AG08395 (cell line): ENCODE results near the gene ITGB3BP.
"Not testable (repeated sequence)": the region's sequence is repeated elsewhere in the genome, so short reads cannot be mapped to it uniquely, and the experiment has no call there.

Experiments used
- DNase-seq: peaks from one replicate; pipeline ENCODE4 v3.0.0; 2012; ENCODE audit warnings: mixed read lengths, low spot score

Gene ITGB3BP

DNA sequence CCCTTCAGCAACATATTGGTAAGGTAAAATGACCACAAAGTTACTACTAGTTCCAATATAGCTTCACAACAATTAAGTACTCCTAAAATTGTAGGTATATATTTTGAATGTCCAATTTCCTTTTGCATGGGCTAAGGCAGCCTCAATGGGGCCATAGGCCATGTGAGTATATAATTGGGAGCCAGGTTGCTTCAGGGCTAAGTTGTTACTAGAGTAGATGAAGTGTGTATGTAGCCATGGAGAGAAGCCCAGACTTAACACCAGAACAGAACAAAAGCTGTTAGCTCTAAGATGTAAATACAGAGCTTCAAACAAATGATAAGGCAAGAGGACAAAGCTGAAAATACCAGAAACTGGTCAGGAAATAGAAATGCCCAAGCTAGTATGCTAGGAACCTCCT is 16.2 kb downstream of the ITGB3BP start:
- no peak for DNase-seq

DNA sequence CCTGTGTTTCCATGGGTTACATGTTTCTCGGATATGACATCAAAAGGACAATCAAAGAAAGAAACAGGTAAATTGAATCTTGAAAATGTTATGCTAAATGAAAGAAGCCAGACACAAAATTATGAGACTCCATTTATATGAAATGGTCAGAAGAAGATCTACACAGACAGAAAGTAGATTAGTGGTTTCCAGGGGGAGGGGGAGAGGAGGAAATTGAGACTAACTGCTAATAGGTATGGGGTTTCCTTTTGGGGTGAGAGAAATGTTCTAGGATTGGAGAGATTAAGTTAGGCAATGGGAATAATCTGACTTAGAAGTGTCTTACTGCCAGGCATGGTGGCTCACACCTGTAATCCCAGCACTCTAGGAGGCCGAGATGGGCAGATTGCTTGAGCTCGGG is 21.8 kb downstream of the ITGB3BP start:
- DNase-seq, result no peak

DNA sequence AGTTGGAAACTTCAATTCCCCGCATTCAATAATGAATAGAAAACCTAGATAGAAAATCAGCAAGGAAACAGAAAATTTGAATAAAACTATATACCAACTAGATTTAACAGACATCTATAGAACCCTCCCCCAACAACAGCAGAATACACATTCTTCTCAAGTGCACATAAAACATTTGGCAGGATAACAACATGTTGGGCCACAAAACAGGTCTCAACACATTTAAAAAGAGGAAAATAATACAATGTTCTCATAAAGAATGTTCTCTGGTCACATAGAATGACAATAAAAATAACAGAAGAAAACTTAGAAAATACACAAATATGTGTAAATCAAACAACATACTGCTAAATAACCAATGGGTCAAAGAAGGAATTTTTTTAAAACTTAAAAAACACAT is 24.9 kb downstream of the ITGB3BP start:
- DNase-seq, result no peak

DNA sequence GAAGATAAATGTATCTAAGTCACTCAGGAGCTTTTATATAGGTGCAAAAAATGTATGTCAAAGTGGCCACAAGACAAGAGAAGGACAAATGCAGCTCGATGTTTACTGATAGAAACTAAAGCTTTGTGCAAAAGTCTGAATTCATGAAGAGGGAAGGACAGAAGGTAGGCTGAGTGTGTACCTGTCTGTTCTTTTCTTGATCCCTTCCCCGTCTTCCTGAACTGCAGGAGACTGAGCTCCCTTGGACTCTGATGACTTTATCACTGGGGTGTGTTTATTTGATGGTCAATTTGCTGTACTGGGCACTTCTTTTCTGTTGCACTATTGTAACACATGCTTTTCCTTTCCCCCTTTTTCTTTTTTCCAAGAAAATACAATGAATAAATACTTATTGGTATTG is 25.4 kb downstream of the ITGB3BP start:
- DNase-seq, result no peak

DNA sequence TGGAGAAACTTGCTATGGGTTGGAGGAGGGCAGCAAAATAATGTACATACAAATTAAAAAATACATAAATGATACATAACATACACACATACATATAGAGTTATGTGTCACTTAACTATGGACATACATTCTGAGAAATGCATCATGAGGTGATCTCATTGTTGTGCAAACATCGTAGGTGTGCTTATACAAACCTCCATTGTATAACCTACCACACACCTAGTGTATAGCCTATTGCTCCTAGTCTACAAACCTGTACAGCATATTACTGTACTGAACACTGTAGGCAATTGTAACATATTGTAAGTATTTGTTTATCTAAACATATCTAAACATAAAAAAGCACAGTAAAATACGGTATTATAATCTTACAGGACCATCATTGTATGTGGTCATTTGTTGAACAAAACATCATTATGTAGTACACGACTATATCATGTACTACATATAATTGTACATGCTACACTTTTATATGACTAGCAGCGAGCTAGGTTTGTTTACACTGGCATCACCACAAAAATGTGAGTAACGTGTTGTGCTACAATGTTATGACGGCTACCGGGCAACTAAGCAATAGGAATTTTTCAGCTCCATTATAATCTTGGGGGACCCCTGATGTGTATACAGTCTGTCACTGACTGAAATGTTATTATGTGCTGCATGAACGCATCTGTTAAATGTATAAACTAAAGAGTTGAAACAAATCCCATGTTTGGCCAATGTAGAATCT is 35.5 kb downstream of the ITGB3BP start:
- DNase-seq, result no peak

DNA sequence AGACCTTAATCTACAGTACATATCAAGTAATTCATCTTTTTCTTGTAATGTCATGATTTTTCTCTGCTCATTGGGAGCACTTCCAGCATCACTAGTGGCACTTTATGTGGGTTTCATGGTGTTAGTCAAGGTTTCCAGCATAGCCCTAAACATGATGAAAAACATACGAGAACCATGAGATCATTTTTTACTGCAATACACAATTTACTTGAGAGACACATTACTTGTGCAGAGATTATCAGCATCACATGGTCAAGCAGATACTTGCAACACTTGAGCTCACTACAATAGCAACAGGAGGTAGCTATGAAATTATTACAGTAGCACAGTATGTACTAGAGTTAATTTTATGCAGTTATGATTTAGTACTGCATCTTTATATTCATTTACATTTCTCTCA is 36.4 kb downstream of the ITGB3BP start:
- DNase-seq, result no peak

DNA sequence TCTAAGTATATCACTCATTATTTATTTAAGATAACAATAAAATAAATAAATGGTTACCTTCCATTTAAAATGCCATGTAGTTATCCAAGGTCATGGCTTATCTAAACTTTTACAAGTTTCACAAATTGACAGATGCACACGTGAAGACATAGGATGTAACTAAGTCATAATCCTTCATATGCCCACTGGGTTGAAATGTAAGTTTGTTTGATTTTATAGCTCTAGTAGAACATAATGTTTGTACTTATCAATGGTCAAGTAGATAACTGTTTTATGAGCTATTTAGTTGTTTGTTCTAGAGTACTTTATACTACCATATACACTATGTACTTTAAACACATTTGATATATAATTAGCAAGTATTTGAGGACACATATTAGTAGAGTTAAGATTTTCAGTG is 43.0 kb downstream of the ITGB3BP start:
- DNase-seq, result no peak

DNA sequence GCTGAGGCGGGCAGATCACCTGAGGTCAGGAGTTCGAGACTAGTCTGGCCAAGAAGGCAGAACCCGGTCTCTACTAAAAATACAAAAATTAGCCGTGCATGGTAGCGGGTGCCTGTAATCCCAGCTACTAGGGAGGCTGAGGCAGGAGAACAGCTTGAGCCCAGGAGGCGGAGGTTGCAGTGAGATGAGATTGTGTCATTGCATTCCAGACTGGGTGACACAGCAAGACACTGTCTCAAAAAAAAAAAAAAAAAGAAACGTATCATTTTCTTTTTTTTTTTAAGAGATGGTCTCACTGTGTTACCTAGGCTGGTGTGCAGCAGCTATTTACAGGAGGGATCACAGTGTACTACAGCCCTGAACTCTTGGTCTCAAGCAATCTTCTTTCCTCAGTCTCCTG is 47.3 kb downstream of the ITGB3BP start:
- DNase-seq, result no peak

DNA sequence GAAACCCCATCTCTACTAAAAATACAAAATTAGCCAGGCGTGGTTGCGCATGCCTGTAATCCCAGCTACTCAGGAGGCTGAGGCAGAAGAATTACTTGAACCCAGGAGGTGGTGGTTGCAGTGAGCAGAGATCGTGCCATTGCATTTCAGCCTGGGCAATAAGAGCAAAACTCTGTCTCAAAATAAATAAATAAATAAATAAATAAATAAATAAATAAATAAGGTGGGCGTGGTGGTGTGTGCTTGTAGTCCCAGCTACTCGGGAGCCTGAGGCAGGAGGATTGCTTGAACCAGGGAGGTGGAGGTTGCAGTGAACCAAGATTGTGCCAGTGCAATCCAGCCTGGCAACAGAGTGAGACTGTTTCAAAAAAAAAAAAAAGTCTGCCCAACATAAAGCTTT is 54.3 kb downstream of the ITGB3BP start:
- not testable (repeated sequence) for DNase-seq

DNA sequence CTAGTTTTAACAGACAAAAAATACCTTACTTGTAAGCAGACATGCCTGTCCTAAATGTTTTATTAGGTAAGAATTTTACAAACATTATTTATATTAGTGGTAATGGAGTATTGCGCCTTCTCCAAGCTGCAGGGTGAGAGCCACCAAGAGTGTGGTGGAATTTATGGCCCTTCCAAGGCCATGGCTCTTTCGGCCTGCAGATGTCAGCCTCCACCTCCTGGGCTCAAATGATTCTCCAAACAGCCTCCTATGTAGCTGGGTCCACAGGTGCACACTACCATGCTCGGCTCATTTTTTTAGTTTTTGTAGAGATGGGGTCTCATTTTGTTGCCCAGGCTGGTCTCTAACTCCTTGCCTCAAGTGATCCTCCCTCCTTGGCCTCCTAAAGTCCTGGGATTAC is 56.3 kb downstream of the ITGB3BP start:
- DNase-seq, result no peak

DNA sequence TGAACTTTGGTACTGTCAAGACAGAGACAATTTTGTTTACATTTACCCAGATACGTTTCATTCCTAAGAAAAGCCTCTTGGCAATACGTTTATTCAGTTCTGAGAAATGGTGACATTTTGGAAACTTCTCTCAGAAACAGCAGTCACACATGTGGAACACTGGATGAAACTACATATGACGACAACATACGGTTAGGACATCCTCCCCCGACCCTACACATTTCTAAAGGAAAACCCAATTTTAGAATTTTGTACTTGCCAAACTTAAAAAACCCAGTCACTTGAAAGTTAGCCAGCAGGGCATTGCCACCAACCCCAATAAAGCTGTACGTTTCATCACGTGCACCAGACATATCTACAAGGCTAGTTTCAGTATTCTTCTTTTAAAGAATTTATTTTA is 56.8 kb downstream of the ITGB3BP start:
- no peak for DNase-seq

DNA sequence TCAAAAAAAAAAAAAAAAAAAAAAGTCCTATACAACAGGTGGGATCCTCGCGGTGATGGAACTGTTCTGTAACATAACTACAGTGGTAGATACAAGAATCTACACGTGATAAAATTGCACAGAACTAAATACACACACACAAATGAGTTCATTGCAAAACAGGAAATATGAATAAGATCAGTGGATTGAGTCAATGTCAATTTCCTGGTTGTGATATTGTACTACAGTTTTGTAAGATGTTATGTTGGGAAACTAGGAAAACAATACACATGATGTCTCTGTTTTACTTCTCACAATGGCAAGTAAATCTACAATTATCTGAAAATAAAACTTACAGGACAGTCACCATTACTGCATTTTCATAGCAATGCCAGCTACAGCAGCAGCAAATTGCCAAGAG is 59.8 kb downstream of the ITGB3BP start:
- DNase-seq, result no peak

DNA sequence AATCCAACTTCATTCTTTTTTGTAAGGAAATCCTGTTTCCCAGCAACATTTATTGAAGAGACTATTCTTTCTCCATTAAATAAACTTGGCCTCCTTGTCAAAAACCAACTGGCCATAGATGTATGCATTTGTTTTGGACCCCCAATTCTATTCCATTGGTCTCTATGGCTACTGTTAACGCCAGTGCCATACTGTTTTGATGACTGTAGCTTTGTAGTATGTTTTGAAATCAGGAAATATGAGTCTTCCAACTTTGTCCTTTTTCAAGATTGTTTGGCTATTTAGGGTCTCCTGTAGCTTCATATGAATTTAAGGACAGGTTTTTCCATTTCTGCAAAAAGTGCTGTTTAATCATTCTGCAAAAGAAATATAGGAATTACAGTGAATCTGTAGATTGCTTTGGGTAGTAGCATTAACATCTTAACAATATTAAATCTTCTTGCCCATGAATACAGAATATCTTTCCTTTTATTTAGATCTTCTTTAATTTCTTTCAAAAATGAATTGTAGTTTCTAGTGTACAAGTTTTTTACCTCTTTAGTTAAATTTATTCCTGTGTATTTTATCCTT is 61.3 kb downstream of the ITGB3BP start:
- no peak for DNase-seq

DNA sequence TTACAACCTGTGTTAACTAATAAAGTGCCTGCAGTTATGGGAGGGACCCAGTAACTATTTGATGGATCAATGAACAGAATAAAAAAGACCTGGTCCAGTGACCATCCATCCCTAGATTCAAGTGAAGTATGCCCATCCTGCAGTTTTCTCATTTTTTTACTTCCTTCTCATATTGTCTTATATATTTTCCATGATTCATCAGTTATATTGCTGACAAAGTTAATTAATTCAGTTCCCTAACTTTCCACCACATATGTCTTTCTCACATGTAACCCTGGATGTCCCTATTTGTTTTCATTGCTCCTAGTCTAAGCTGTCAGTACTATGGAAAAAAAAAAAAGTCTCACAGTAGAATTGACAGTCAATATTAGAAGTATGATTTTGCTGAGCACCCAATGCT is 64.3 kb downstream of the ITGB3BP start:
- no peak for DNase-seq

DNA sequence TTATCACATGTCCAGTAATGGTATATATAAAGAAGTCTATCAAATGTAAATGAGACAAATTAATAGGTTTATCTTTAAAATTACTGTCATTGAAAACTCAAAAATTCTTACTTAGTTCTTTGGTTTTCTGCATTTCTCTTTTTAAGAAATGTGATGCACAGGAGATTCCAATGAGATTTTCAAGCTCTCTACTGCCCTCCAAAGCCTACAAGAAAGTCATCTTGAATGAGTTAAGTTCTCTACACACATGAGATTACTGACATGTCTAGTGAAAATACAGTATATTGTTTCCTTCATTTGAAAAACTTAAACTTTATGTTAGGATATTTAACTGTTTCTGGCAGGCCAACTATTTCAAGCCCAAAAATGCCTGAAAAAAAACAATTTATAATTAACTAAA is 68.8 kb downstream of the ITGB3BP start:
- DNase-seq, result no peak

DNA sequence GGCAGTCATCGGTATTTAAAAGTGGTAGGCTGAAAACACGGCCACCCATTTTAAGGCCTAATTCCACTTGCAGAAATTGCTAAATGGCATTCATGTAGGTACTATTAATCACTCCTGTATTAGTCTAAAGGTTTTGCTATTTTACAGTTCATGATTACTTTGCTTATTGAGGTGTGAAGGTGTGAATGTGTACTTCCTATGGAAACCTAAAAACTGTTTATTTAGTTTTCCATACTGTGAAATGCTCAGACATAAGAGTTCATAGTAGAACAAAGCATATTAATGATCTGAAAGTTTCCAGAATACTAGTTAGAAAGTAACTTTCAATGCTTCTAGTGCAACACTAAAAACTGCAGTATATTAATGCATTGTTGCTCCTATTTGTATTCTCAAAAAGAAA is 69.8 kb downstream of the ITGB3BP start:
- no peak for DNase-seq

DNA sequence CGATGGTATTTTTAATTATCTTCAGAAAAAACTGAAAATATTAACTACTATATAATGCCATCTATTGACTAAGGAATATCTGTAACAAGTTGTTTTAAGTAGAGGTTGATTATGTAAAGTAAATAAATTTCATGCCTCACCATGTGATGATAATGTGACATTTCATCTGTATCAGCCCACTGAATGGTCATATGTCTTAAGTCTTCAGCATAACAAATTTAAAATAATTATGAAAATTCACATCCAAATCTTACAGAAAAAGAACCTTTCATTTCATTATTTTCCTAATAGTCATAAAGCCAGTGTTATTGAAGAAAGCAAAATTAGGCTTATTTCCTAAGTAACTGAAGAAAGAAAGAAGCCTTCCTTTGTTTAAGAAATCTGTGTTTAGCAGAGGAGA is 72.6 kb downstream of the ITGB3BP start:
- DNase-seq, result no peak

DNA sequence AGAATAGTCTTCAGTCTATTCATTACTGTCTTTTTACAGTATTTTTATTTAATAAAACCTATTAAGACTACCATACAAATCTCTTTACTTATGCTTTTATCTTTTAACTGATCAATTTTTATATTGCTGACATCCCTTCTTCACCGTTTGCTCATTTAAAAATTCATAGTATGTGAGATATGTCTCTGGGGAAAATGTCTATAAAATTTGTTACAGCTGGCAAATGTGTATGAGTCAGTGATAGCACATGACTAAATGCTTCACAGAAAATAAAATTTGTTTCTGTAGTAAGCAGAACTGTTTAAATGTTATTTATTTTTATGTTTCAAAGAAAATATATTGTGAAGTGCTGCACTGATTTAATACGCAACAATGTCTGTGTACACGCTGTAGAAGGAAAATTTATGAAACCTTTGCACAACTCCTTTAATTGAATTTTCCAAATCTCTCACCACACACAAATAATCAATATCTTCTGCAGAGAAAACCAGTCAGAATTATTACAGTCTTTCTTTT is 74.2 kb downstream of the ITGB3BP start:
- peak; percentile 16 for DNase-seq

DNA sequence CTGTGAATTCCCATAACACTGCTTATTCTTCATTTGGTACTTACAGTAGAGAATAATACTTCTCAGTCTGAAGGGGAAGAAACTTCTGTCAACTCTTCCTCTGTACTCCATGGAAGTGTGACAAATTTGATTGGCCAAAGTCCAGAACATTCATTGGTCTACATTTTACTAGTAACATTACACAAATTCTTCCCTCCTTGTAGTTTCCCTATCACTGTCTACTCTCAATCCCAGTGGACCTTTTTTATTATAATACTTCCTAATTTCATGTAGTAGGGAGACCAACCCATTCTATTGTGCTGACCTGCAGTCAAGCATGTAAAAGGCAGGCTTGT is 80.9 kb downstream of the ITGB3BP start:
- DNase-seq, result no peak

DNA sequence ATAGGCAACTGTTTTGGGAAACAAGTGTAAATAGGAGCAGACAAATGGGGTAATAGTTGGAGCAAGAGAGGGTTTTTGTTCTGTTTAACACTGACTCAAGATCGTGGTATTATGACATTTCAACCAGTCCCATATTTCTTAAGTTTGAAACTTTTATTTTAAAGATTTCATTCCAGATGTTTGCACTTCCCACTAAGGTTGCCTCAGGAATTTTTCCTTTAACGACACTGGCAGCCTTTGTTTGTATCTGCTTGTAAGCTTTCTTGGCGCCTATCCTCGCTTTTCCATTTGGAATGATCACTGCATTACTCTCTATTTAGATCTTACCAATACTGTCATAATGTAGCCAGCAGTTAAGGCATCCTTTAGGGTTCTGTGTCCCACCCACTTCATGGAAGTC is 87.9 kb downstream of the ITGB3BP start:
- no peak for DNase-seq

DNA sequence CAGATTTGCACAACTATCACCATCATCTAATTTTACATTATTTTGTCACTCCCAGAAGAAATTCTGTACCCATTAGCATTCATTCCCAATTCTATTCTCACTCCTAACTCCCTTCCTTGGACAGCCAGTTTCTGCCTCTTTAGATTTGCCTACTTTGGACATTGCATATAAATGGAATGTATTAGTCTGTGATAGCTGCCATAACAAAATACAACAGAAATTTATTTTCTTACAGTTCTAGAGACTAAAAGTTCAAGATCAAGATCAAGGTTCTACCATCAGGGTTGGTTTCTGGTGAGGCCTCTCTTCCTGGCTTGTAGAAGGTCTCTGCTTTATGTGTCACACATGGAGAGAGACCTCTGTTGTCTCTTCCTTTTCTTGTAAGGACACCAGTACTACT is 93.7 kb downstream of the ITGB3BP start:
- DNase-seq, result no peak

DNA sequence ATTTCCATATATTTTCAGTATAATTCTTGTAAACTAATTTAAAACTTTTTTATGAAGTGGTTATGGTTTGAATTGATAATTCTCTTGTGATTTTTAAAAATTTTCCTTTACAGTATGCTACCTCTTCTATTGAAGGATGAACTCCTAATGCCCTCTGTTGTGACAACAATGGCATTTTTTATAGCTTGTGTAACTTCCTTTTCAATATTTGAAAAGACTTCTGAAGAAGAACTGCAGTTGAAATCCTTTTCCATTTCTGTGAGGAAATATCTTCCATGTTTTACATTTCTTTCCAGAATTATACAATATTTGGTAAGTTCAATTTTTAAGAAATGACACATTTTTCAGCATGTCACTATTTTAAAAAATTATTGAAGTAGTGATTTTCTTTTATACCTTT is 94.2 kb downstream of the ITGB3BP start:
- DNase-seq, result no peak

DNA sequence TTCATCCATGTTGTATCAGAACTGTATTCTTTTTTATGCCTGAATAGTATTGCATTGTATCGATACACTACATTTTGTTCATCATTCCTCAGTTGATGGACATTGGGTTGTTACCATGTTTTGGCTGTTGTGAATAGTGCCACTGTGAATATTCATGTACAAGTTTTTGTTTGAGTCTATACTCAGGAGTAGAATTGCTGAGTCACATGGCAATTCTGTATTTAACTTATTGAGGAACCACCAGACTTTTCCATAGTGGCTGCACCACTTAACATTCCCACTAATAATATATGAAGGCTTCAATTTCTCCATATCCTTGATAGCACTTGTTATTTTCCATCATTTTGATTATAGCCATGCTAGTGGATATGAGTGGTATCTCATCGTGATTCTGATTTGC is 99.4 kb downstream of the ITGB3BP start:
- no peak for DNase-seq

DNA sequence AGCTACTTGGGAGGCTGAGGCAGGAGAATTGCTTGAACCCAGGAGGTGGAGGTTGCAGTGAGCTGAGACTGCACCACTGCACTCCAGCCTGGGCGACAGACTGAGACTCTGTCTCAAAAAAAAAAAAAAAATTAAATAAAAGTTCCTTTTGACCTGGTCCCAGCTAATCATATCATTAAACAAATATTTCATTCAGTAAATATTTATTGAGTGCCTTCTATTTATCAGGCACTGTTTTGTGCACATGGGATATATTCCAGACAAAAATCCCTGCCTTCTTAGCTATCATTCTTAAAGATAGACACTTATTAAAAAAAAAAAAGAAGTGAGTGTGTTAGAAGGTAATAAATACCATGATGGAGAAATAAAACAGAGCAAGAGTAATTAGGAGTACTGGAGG is 102.3 kb downstream of the ITGB3BP start:
- DNase-seq, result not testable (repeated sequence)
